ENCODE measurements around the gene CRIM1. TPM values are rescaled to one million over a fixed set of nuclear protein-coding genes. Genes with fewer than 3 reads are reported as not detected.

Gene CRIM1
- total RNA-seq, 1 experiment from 2014 or later = 245 TPM

DNA sequence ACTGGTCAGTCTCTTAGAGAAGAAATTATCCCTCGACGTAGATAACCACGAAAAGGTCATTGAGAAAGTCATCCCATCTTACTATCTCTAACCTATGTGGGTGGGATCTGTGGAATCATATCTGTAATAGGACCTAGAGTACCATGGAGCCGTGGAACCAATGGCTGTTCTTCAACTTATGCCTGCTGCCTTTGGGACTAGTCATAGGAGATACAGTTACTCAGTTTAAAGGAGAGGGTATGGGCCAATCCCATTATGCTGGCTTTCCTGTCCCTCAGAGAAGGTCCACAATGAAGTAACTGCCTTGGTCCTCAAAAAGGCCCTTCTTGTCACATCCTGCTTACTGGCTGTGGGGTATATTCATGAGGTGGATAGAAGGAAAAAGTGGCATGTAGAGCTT, 164.9 kb downstream of the CRIM1 start:
- Histone ChIP-seq H3K4me3 (no peak overlapping the region), H3K36me3 (peaks cover 99% of the 10 kb centered on the region)
- no peak for DNase-seq (ENCODE audit: low read depth in 1 of 2, low spot score in 2 of 2)

DNA sequence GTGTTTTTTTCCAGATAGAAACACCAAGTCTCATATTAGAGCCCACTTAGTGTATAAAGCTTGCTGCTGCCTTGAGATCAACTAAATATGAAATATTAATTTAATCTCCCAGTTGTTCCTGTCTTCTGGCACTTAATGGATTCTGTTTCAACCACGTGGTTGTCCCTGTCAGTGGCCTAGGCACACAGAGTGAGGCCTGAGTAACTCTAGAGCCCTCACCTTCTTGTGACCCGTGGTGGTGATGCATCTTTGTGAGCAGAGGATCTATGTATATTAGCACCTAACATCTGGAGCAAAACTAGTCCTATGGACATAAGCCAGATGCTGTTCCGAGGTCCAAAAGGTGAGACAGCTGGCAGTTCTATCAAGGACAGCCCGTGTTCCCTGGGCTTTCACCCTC, 167.6 kb downstream of the CRIM1 start:
- H3K4me3 ChIP-seq = no peak overlapping the region
- H3K4me1 ChIP-seq (replicated peaks) = peaks cover under 1% of the 10 kb centered on the region
- no peaks in the 10 kb centered on the region for H3K27me3 ChIP-seq (replicated peaks)
- no peak overlapping the region for H3K27ac ChIP-seq
- DNase-seq (ENCODE audit: low read depth in 1 of 2, low spot score in 2 of 2) = no peak
- H3K36me3 ChIP-seq = peaks cover 85% of the 10 kb centered on the region
- H3K9me3 ChIP-seq (replicated peaks) = no peaks in the 10 kb centered on the region

More for the DNA sequence above, 164.9 kb downstream of the CRIM1 start:
- Histone ChIP-seq H3K4me1 (replicated peaks) (peaks cover 17% of the 10 kb centered on the region), H3K9me3 (replicated peaks) (no peaks in the 10 kb centered on the region), H3K27me3 (replicated peaks) (no peaks in the 10 kb centered on the region), H3K27ac (no peak overlapping the region)

DNA sequence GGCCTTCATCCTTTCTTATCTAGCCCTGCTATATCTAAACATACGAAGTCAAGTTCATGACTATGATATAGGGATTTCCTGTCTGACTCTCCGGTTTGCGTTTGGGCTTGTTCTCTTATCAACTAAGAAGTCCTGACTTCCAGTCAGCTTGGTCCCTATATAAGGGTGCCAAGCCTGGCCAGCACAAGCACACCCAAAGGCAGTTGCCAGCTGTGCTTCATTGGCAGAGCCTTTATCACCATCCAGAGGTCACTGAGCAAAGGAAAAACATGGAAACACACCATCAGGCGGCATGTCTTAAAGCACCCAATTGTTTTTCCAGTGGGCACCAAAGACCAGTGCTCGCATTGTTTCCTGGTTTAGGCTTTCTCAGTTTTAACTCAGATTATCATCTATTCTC, 169.7 kb downstream of the CRIM1 start:
- Histone ChIP-seq H3K27ac (no peak overlapping the region), H3K4me3 (no peak overlapping the region), H3K36me3 (peaks cover 80% of the 10 kb centered on the region), H3K4me1 (replicated peaks) (peaks cover 22% of the 10 kb centered on the region), H3K9me3 (replicated peaks) (no peaks in the 10 kb centered on the region), H3K27me3 (replicated peaks) (no peaks in the 10 kb centered on the region)
- DNase-seq (ENCODE audit: low read depth in 1 of 2, low spot score in 2 of 2) = no peak

DNA sequence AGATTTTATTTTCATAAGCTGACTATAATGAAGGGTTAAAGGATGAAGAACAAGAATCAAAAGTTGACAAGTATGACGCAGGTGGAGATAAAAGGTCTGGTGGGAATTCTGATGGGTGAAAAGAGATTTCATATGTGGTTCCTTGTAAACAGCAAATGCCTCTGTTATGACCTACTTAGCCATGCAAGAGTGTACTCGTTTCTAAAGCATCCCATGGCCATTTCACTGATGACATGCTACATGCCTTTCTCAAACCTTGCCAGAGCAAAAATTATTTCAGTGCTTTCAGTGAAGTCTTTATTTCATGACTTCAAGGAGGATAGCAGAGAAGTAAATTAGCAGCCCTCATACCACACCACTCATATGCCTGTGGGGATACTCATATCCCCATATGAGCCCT, 170.6 kb downstream of the CRIM1 start:
- Histone ChIP-seq H3K4me1 (replicated peaks) (peaks cover 31% of the 10 kb centered on the region), H3K27ac (no peak overlapping the region), H3K36me3 (peaks cover 80% of the 10 kb centered on the region), H3K9me3 (replicated peaks) (no peaks in the 10 kb centered on the region), H3K4me3 (no peak overlapping the region), H3K27me3 (replicated peaks) (no peaks in the 10 kb centered on the region)
- DNase-seq (ENCODE audit: low read depth in 1 of 2, low spot score in 2 of 2) = no peak

DNA sequence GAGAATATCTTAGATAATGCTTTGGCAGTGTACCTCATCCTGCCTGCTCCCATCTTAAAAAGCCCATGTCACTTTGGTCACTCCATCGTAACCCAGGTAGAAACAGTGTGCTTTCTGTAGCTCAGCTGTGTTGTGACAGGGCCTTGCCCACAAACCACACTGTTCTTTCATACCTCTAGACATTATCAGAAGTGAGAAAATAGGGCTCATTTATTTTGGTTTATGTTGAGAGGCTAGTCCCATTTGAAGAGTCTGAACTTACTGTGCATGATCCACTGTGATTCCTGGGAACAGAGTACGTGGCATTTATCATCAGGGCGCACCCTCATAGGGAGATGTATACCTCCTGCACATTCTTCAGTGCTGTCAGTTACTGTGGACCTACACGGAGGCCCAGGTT, 172.7 kb downstream of the CRIM1 start:
- Histone ChIP-seq H3K4me3 (no peak overlapping the region), H3K4me1 (replicated peaks) (peaks cover 31% of the 10 kb centered on the region), H3K27me3 (replicated peaks) (no peaks in the 10 kb centered on the region), H3K36me3 (peaks cover 80% of the 10 kb centered on the region), H3K27ac (no peak overlapping the region), H3K9me3 (replicated peaks) (no peaks in the 10 kb centered on the region)
- no peak for DNase-seq (ENCODE audit: low read depth in 1 of 2, low spot score in 2 of 2)

DNA sequence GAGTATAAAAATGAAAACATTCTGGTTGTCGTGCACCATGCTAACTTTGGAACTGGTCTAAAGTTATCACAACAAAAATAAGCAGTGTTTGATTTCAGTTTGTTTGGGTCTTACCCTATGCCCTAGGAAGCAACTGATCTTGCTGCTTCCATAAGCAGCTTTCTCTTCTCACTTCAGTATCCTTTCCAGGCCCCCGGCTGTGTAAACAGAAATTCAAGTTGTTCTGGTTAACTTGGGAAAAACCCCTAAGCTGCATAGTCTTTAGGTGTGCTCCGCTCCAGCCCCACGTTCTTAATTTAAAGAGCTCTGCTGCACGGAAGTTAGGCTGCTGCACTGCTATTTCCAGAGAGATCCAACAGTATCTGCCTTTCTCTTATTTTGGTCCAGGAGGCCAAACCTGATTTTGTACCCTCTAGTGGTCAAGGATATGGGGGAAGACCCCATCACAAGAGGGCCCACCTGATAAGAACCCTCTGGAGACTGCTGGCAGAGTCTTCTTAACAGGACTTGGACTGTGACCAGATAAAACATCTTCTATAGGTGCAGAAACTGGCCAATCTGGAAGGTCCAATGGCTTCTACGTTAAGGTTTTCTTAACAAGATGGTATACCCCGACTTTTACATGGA, 173.3 kb downstream of the CRIM1 start:
- Histone ChIP-seq H3K36me3 (peaks cover 74% of the 10 kb centered on the region), H3K27me3 (replicated peaks) (no peaks in the 10 kb centered on the region), H3K27ac (no peak overlapping the region), H3K4me3 (no peak overlapping the region), H3K4me1 (replicated peaks) (peaks cover 31% of the 10 kb centered on the region), H3K9me3 (replicated peaks) (no peaks in the 10 kb centered on the region)
- DNase-seq (ENCODE audit: low read depth in 1 of 2, low spot score in 2 of 2) = no peak

DNA sequence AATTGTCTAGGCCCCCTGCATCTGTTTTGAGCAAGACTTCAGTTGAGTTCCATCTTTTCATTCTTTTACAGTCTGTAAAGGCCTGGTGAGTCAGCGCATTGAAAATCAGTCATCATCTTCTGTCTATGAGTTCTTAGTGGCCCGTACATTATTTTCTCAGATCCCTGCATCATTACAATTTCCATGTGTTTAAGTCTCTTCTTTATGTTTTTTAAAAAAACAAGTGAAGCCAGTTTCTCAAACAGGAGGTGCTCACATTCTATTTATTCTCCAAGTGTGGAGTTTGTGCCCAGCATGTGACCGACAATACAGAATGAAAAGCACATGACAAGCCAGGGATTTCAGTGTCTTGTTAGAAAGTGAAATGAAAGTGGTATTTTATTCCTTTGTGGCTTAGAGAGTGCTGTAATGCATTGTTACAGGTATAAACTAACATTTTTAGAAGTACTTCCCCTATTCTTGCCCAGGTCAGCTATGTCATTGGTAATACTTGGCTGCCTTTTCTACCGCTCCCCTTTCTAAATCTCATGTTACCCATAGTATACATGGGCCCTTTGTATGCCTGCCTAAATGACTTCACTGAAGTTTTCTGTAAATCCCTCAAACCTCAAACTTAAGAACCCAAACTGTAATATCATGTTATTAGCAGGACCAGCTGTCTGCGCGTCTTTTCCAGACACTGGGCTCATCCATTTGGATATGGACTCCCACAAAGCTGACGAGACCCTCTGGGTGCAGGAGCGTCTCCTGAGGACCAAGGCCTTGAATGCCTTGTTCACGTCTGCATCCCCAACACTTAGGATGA, 174.8 kb downstream of the CRIM1 start:
- Histone ChIP-seq H3K27me3 (replicated peaks) (no peaks in the 10 kb centered on the region), H3K4me3 (no peak overlapping the region), H3K9me3 (replicated peaks) (no peaks in the 10 kb centered on the region), H3K4me1 (replicated peaks) (peaks cover 31% of the 10 kb centered on the region), H3K27ac (peak overlapping the region; percentile 57), H3K36me3 (peaks cover 65% of the 10 kb centered on the region)
- DNase-seq (ENCODE audit: low read depth in 1 of 2, low spot score in 2 of 2) = peak in 1 of 2 experiments; percentile 71

DNA sequence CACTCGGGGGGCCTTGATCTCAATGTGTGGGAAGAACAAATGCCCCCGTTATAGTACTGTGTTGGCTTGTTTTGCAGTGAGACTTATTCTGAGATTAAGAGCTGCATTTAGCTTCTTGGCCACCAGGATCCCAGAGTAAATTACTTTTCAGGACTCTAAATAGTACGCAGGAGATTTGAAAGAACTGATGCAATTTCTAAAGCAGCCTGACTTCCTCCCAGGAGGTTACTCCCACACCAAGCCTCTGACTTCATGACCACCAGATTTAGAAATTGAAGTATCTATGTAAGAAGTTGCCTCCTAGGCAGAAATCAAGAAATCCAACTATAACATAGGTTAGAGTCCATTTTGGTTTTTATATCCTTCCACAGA, 175.4 kb downstream of the CRIM1 start:
- peaks cover 31% of the 10 kb centered on the region for H3K4me1 ChIP-seq (replicated peaks)
- no peak overlapping the region for H3K4me3 ChIP-seq
- H3K27me3 ChIP-seq (replicated peaks) = no peaks in the 10 kb centered on the region
- DNase-seq (ENCODE audit: low read depth in 1 of 2, low spot score in 2 of 2) = no peak
- H3K36me3 ChIP-seq = peaks cover 70% of the 10 kb centered on the region
- H3K27ac ChIP-seq = peak overlapping the region; percentile 57; the same call in 1 of the 2 replicates
- H3K9me3 ChIP-seq (replicated peaks) = no peaks in the 10 kb centered on the region

DNA sequence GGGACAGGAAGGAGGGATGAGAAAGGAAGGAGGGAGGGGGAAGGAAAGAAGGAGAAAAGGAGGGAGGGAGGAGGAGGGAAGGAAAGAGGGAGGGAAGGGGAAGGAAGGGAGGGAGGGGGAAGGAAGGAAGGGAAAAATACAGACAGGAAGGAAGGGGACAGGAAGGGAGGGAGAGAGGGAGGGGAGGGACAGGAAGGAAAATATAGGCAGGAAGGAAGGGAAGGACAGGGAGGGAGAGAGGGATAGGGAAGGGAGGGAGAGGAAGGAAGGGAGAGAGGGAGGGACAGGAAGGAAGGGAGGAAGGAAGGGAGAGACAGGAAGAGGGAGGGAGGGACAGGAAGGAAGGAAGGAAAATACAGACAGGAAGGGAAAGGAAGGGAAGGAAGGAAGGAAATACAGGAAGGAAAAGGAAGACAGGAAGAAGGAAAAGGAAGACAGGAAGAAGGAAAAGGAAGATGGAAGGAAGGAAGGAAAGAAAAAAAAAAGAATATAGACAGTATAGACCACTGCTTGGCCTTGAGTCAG, 178.8 kb downstream of the CRIM1 start:
- no peaks in the 10 kb centered on the region for H3K27me3 ChIP-seq (replicated peaks)
- DNase-seq (ENCODE audit: low read depth in 1 of 2, low spot score in 2 of 2) = no peak
- no peak overlapping the region for H3K4me3 ChIP-seq
- no peaks in the 10 kb centered on the region for H3K9me3 ChIP-seq (replicated peaks)
- no peak overlapping the region for H3K27ac ChIP-seq
- peaks cover 78% of the 10 kb centered on the region for H3K36me3 ChIP-seq
- peaks cover 24% of the 10 kb centered on the region for H3K4me1 ChIP-seq (replicated peaks)

DNA sequence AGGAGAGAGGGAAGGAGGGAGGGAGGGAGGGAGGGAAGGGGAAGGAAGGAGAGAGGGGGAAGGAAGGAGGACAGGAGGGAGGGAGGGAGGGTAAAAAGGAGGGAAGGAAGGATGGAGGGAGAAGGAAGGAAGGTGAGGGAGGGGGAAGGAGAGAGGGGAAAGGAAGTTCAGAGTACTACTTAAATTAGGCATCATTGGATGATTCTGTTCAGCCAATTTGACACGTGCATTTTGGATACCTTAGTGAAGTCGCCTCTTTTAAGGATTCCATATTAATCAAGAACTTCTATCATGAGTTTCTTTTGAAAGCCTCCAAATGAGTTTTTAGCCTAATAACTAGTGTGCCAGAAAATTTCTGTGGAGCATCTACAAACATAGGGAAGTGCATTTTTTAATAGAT, 179.5 kb downstream of the CRIM1 start:
- Histone ChIP-seq H3K9me3 (replicated peaks) (no peaks in the 10 kb centered on the region), H3K27ac (no peak overlapping the region), H3K4me1 (replicated peaks) (peaks cover 23% of the 10 kb centered on the region), H3K4me3 (no peak overlapping the region), H3K36me3 (peaks cover 84% of the 10 kb centered on the region), H3K27me3 (replicated peaks) (no peaks in the 10 kb centered on the region)
- no peak for DNase-seq (ENCODE audit: low read depth in 1 of 2, low spot score in 2 of 2)

DNA sequence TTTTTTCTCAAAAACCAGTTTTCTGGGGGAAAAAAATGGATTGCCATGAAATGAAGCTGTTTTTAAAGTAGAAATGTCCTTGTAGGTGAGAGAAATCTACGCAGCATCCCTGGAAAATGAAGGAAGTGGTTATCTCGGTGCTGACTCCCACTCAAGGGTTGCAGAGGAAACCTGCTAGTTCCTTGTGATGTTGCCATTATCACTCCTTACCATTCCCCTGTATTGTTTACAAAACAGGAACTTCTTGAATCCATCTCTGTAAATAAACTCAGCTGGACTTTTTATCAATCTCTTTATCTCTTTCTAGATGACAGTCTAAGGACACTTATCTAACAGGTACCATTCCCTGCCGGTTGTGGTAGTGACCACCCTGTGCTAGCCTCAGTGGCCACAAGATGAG, 181.2 kb downstream of the CRIM1 start:
- H3K4me3 ChIP-seq = no peak overlapping the region
- peaks cover 84% of the 10 kb centered on the region for H3K36me3 ChIP-seq
- no peak overlapping the region for H3K27ac ChIP-seq
- H3K27me3 ChIP-seq (replicated peaks) = no peaks in the 10 kb centered on the region
- no peak for DNase-seq (ENCODE audit: low read depth in 1 of 2, low spot score in 2 of 2)
- H3K9me3 ChIP-seq (replicated peaks) = no peaks in the 10 kb centered on the region
- H3K4me1 ChIP-seq (replicated peaks) = peaks cover 13% of the 10 kb centered on the region

DNA sequence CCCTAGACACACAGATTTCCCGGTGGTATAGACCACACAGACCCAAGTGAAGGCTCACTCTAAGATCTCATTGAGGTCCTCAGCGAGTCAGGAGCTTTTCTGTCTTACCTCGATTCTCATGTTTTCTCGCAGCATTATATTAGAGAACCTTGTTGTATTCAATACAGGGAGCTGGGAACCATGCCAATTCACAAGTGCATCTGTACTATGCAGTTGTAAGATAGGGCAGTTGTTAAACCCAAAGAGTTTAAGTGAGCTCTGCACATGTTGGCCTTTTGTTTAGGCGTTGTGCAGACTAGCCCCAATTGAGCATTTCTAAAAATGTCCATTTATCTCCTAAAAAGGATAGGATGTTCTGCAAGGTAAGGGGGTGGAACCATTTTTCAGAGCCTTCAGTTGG, 182.8 kb downstream of the CRIM1 start:
- Histone ChIP-seq H3K27ac (no peak overlapping the region), H3K4me3 (no peak overlapping the region), H3K36me3 (peaks cover 86% of the 10 kb centered on the region), H3K27me3 (replicated peaks) (no peaks in the 10 kb centered on the region), H3K4me1 (replicated peaks) (peaks cover 13% of the 10 kb centered on the region), H3K9me3 (replicated peaks) (no peaks in the 10 kb centered on the region)
- DNase-seq (ENCODE audit: low read depth in 1 of 2, low spot score in 2 of 2) = no peak

DNA sequence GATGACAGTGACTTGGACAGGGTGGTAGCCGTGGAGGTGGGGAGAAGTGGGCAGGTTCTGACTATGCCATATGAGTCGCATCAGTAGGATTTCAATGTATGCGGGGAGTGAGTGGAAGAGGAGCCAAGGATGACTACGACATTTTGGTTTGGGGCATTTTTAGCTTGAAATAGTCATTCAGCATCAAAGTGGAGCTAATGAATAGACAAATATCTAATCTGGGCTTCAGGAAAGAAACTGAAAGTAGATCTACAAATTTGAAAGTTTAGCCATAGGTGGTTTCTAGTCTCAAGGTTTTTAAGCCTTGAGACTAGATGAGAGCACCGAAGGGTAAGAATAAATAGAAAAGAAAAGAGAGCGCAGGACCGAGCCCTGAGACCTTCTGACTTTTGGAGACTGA, 184.1 kb downstream of the CRIM1 start:
- Histone ChIP-seq H3K9me3 (replicated peaks) (no peaks in the 10 kb centered on the region), H3K27ac (peak overlapping the region; percentile 32; the same call in 1 of the 2 replicates), H3K36me3 (peaks cover 96% of the 10 kb centered on the region), H3K4me1 (replicated peaks) (peaks cover 18% of the 10 kb centered on the region), H3K27me3 (replicated peaks) (no peaks in the 10 kb centered on the region), H3K4me3 (no peak overlapping the region)
- DNase-seq (ENCODE audit: low read depth in 1 of 2, low spot score in 2 of 2) = no peak

DNA sequence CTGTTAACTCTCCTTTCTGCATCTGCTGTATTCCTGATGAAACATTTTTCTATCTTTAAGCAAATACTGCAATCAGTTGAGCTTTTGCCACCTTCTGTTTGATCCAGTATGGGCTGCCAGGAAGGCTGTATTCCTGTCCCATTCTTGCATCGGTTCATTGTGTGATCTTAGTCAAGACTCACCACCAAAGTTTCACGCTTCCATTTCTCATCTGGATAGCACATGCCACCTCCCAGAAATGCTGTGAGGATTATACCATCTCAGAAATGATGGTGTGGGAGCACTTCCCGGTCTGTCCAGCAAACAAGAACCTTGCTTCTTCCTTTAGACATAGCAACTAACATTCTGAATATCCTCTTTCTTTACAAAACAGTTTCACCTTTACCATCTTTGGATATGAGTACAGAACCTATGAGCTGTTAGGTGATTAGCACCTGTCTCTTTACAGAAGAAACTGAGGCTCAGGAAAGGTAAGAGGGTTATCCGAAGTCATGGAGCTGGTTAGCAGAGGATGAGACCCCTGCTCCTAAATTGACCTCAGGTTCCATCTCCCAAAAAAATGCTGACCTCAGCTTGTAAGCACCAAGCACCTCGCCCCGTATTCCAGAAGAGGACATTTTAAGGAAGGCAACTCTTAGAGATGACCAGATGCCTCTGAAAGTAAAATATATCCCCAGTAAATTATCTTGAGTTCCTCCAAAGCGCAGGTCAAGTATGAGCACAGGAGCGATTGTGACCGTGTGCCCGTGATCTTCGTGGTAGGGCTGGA, 185.6 kb downstream of the CRIM1 start:
- Histone ChIP-seq H3K9me3 (replicated peaks) (no peaks in the 10 kb centered on the region), H3K36me3 (peaks cover 99% of the 10 kb centered on the region), H3K27ac (no peak overlapping the region), H3K4me3 (no peak overlapping the region), H3K27me3 (replicated peaks) (no peaks in the 10 kb centered on the region), H3K4me1 (replicated peaks) (peaks cover 33% of the 10 kb centered on the region)
- DNase-seq (ENCODE audit: low read depth in 1 of 2, low spot score in 2 of 2) = no peak
